GM12878 (cell line): ENCODE measurements around the gene UFM1. TPM values are rescaled to one million over a fixed set of nuclear protein-coding genes. Genes with fewer than 3 reads are reported as not detected.
"Not testable (repeated sequence)": the region's sequence is repeated elsewhere in the genome, so short reads cannot be mapped to it uniquely, and the experiment has no call there.

Experiments
- ATAC-seq: fragments of 200-7000 bp; cut with Tn5 transposase; 3 replicates; pipeline ENCODE4 v1.9.1; 2020; ENCODE audit warnings: mild to moderate bottlenecking, moderate library complexity
- BruUV-seq: library from RNA; stranded (reverse); fragments of 400-500 nt; replicated peaks from 2 replicates; lab custom pipeline; 2021; lab: Mats Ljungman, UMichigan
- CTCF ChIA-PET: fragments of 300-600 bp; sonication (Branson Sonifier 250); formaldehyde crosslinking; extraction: SDS; loops from one replicate; lab custom pipeline; 2021; ENCODE audit warnings: inconsistent platforms; lab: Yijun Ruan, JAX
- POLR2A ChIA-PET: fragments of 350-600 bp; formaldehyde crosslinking; extraction: SDS; loops from one replicate; lab custom pipeline; 2021; ENCODE audit warnings: inconsistent platforms; lab: Charles Lee
- RAD21 ChIA-PET: fragments of 300-600 bp; sonication (Branson Sonifier 250); formaldehyde crosslinking; loops from one replicate; lab custom pipeline; 2023; ENCODE audit warnings: antibody characterized with exemption; ENCODE audit not compliant: unreplicated experiment; lab: Charles Lee
- SMC1A ChIA-PET: fragments of 300-600 bp; sonication (Branson Sonifier 250); formaldehyde crosslinking; loops from one replicate; lab custom pipeline; 2023; ENCODE audit not compliant: unreplicated experiment, uncharacterized antibody; lab: Charles Lee
- DNase-seq: peaks from one replicate; pipeline ENCODE4 v3.0.0-alpha.2; 2011; ENCODE audit warnings: low read depth, low spot score
- FAIRE-seq: peaks from 3 replicates; lab custom pipeline; 2011; peaks lifted over from hg19 to GRCh38; lab: Jason Lieb, UNC
- H2AFZ ChIP-seq: 2 replicates; pipeline ENCODE4 v1.6.0; 2011; ENCODE audit warnings: low read depth, low read length, control low read depth; ENCODE audit not compliant: control insufficient read depth
- H3K27ac ChIP-seq: 2 replicates; pipeline ENCODE4 v1.5.1; 2011; ENCODE audit warnings: control low read depth; ENCODE audit not compliant: control insufficient read depth, insufficient read depth
- H3K27me3 ChIP-seq, 2 experiments: replicated peaks in 1 of 2; 2 replicates each; pipeline versions ENCODE4 v1.6.0 to v1.6.1; 2011; ENCODE audit warnings: low read length in 1 of 2; ENCODE audit not compliant: control insufficient read depth in 2 of 2, insufficient read depth in 2 of 2
- H3K36me3 ChIP-seq, 2 experiments: 2 replicates each; pipeline ENCODE4 v1.5.1; 2011; ENCODE audit warnings: low read length in 1 of 2; ENCODE audit not compliant: control insufficient read depth in 2 of 2, insufficient read depth in 2 of 2
- H3K4me1 ChIP-seq: 2 replicates; pipeline ENCODE4 v1.6.1; 2011; ENCODE audit warnings: mild to moderate bottlenecking, low read length, moderate library complexity, mixed read lengths; ENCODE audit not compliant: control insufficient read depth, insufficient read depth
- H3K4me2 ChIP-seq: 2 replicates; pipeline ENCODE4 v1.6.0; 2011; ENCODE audit warnings: control low read depth; ENCODE audit not compliant: control insufficient read depth, insufficient read depth
- H3K4me3 ChIP-seq: fragments of 200-600 bp; sonication (generic); 2 replicates; pipeline ENCODE4 v1.5.1; 2016
- H3K79me2 ChIP-seq: 2 replicates; pipeline ENCODE4 v1.6.0; 2011; ENCODE audit warnings: low read length; ENCODE audit not compliant: control insufficient read depth, insufficient read depth
- H3K9ac ChIP-seq: 2 replicates; pipeline ENCODE4 v1.8.0; 2011; ENCODE audit warnings: low read length, control low read depth, mixed read lengths; ENCODE audit not compliant: control insufficient read depth, insufficient read depth
- H3K9me3 ChIP-seq: replicated peaks from 3 replicates; pipeline ENCODE4 v1.5.1; 2011; ENCODE audit warnings: mild to moderate bottlenecking, low read length; ENCODE audit not compliant: control insufficient read depth, insufficient read depth
- H4K20me1 ChIP-seq: 2 replicates; pipeline ENCODE4 v1.6.0; 2011; ENCODE audit not compliant: control insufficient read depth, insufficient read depth
- BACH1 ChIP-seq: fragments of 450-650 bp; IDR thresholded peaks from 2 replicates; pipeline ENCODE4 v1.6.1; 2017; ENCODE audit warnings: mild to moderate bottlenecking, borderline replicate concordance
- HDAC2 ChIP-seq: fragments of 200-600 bp; sonication (generic); IDR thresholded peaks from 2 replicates; pipeline ENCODE4 v1.6.1; 2017
- IRF3 ChIP-seq: fragments of 450-650 bp; IDR thresholded peaks from 2 replicates; pipeline ENCODE4 v1.6.1; 2014; ENCODE audit warnings: mild to moderate bottlenecking
- RELB ChIP-seq: fragments of 450-650 bp; IDR thresholded peaks from 2 replicates; pipeline ENCODE4 v1.6.1; 2017; ENCODE audit warnings: low read depth, mild to moderate bottlenecking, moderate library complexity
- WGBS: methylation state at CpG from one replicate; pipeline ENCODE4 v1.1.6; 2016; ENCODE audit warnings: low lambda C conversion rate; ENCODE audit not compliant: insufficient replicate concordance, insufficient coverage; ENCODE audit errors: missing lambda C conversion rate; 5-methylcytosine and 5-hydroxymethylcytosine counted together
- in situ Hi-C: fragments of 300-500 bp; cut with MboI; formaldehyde crosslinking; loops from 9 replicates; pipeline ENCODE4 v1.14.3; 2018; ENCODE audit warnings: mixed read lengths
- intact Hi-C: fragments of 100-400 bp; cut with micrococcal nuclease; formaldehyde crosslinking; loops from one replicate; pipeline ENCODE4 v1.14.2; 2022; ENCODE audit not compliant: unreplicated experiment
- polyA plus RNA-seq, 11 experiments: library from polyadenylated mRNA; depleted of rRNA in 4 of 11; unstranded in 6 of 11; stranded (reverse) in 5 of 11; fragments of >200 nt; fragmentation: Nextera tagmentation in 4 of 11; fragmentation: Illumina TruSeq in 1 of 11; extraction: Ambion mirVana in 4 of 11; extraction: Trizol in 1 of 11; gene quantifications; 1 replicate in 1 of 11; 2 replicates in 10 of 11; pipeline versions ENCODE4 v1.2.1 to v1.2.3, GENCODE V29; 2011 to 2016; ENCODE audit warnings: inconsistent platforms in 2 of 11, missing spikeins in 2 of 11, low read depth in 1 of 11
- total RNA-seq, 4 experiments: library from RNA; depleted of rRNA in 3 of 4; stranded (reverse); fragments of >200 nt in 3 of 4; fragmentation: Illumina TruSeq in 1 of 4; extraction: Trizol in 1 of 4; gene quantifications; 2 replicates each; pipeline versions ENCODE4 v1.2.1 to v1.2.3, GENCODE V29; 2013 to 2021
- TF ChIP-seq, protein P1 (sequence below): fragments of 450-650 bp; formaldehyde crosslinking; IDR thresholded peaks from 2 replicates; pipeline ENCODE4 v1.4.0; 2022; ENCODE audit warnings: mild to moderate bottlenecking, moderate library complexity

Gene UFM1
- total and polyA plus RNA-seq, 10 of the 15 experiments (the other 5 are each of a cell fraction or from before 2014, with no cell fraction given): 40.8 to 96.5 (median 73.8) TPM

DNA sequence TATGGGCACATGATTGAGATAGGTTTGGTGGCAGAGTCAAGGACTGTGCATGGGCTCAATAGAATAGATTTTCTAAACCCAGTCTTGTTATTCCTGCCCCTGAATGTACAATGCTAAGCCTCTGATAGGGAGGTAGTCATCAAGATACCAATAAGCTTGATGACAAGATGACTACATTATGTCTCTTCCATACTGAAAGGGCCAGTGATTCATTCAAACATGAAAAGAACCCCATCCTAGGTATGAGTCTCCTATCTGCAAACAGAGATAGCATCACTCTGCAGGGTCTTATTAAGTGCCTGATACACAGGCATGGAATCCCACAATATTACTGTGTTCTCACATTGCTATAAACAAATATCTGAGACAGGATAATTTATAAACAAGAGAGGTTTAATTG lies 40.3 kb upstream of the UFM1 start (continued):
- no peak for TF ChIP-seq IRF3
- TF ChIP-seq BACH1: no peak
- TF ChIP-seq RELB: no peak
- TF ChIP-seq, protein P1, sequence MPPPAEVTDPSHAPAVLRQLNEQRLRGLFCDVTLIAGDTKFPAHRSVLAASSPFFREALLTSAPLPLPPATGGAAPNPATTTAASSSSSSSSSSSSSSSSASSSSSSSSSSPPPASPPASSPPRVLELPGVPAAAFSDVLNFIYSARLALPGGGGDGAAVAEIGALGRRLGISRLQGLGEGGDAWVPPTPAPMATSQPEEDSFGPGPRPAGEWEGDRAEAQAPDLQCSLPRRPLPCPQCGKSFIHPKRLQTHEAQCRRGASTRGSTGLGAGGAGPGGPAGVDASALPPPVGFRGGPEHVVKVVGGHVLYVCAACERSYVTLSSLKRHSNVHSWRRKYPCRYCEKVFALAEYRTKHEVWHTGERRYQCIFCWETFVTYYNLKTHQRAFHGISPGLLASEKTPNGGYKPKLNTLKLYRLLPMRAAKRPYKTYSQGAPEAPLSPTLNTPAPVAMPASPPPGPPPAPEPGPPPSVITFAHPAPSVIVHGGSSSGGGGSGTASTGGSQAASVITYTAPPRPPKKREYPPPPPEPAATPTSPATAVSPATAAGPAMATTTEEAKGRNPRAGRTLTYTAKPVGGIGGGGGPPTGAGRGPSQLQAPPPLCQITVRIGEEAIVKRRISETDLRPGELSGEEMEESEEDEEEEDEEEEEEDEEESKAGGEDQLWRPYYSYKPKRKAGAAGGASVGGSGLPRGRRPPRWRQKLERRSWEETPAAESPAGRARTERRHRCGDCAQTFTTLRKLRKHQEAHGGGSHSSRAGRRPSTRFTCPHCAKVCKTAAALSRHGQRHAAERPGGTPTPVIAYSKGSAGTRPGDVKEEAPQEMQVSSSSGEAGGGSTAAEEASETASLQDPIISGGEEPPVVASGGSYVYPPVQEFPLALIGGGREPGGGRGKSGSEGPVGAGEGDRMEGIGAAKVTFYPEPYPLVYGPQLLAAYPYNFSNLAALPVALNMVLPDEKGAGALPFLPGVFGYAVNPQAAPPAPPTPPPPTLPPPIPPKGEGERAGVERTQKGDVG (CRISPR knock-in tag): no peak
- no peak for TF ChIP-seq HDAC2

- H3K27me3 ChIP-seq, H3K4me3 ChIP-seq, H3K9ac ChIP-seq, H4K20me1 ChIP-seq, H3K27ac ChIP-seq, BruUV-seq, ATAC-seq, H3K79me2 ChIP-seq, DNase-seq, intact Hi-C loops, in situ Hi-C loops, SMC1A ChIA-PET, RAD21 ChIA-PET, FAIRE-seq, POLR2A ChIA-PET, H3K4me2 ChIP-seq, H3K36me3 ChIP-seq, H3K9me3 ChIP-seq, CTCF ChIA-PET, H3K4me1 ChIP-seq, H2AFZ ChIP-seq: not testable (repeated sequence)
- WGBS: 86% methylated on average over 9 of the region's 10 CpGs
These were observed 38.5 kb upstream of the UFM1 start for GRCh38 chr13:38311175-38311574.
